DLD1 (cell line): ENCODE data around the gene C2orf72.
"Not testable (repeated sequence)": the region's sequence is repeated elsewhere in the genome, so short reads cannot be mapped to it uniquely, and the experiment has no call there.

Experiments
- in situ Hi-C: cut with HindIII; loops from 2 replicates; pipeline ENCODE4 v1.10.0; 2017; ENCODE audit warnings: low sequenced_read_pairs

Gene C2orf72

GRCh38 chr2:231067531-231067930, 30.2 kb downstream of the C2orf72 start:
- in situ Hi-C loops, result not testable (repeated sequence)

- in situ Hi-C loops, result no loop called here
Measured at GRCh38 chr2:231068525-231069222, 31.4 kb downstream of the C2orf72 start.

GRCh38 chr2:231069379-231070054, 32.2 kb downstream of the C2orf72 start:
- in situ Hi-C loops, result no loop called here

- in situ Hi-C loops, result no loop called here
Measured at GRCh38 chr2:231084565-231084964, 47.2 kb downstream of the C2orf72 start.

GRCh38 chr2:231088754-231089153, 51.4 kb downstream of the C2orf72 start:
- in situ Hi-C loops, result no loop called here

- in situ Hi-C loops, result no loop called here
Measured at GRCh38 chr2:231093933-231094332, 56.6 kb downstream of the C2orf72 start.

GRCh38 chr2:231094736-231095346, 57.5 kb downstream of the C2orf72 start:
- in situ Hi-C loops, result no loop called here
